ENCODE measurements around the gene ELMO1. TPM values are rescaled to one million over a fixed set of nuclear protein-coding genes. Genes with fewer than 3 reads are reported as not detected.

The ELMO1 gene
- total RNA-seq, 1 donor from 2014 or later, result 60.1 TPM

DNA sequence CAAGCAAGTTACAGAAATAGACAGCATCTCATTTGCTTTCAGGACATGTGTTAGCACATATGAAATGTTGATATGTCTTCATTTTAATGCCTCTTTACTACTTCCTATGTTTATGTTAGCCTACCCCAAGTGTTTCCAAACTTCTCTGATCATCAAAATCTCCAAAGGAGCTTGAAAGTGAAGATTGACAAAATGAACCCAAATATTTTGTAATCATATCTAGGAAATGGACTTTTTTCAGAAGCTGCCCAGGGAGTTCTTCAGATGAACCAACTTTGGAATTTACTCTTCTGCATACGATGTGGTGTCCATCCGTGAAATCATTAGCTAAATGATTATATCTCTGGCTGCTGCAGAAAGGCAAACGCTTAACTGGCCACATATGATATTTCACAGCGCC lies 623.2 kb downstream of the ELMO1 start:
- Histone ChIP-seq H3K27me3 (ENCODE audit: low read depth) (no peaks in the 10 kb centered on the region), H3K36me3 (no peaks in the 10 kb centered on the region), H3K4me3 (no peak overlapping the region), H3K27ac (no peak overlapping the region), H3K9me3 (no peaks in the 10 kb centered on the region), H3K4me1 (no peaks in the 10 kb centered on the region)
- DNase-seq (no peak), ATAC-seq (no peak)
- TF ChIP-seq, protein P1, sequence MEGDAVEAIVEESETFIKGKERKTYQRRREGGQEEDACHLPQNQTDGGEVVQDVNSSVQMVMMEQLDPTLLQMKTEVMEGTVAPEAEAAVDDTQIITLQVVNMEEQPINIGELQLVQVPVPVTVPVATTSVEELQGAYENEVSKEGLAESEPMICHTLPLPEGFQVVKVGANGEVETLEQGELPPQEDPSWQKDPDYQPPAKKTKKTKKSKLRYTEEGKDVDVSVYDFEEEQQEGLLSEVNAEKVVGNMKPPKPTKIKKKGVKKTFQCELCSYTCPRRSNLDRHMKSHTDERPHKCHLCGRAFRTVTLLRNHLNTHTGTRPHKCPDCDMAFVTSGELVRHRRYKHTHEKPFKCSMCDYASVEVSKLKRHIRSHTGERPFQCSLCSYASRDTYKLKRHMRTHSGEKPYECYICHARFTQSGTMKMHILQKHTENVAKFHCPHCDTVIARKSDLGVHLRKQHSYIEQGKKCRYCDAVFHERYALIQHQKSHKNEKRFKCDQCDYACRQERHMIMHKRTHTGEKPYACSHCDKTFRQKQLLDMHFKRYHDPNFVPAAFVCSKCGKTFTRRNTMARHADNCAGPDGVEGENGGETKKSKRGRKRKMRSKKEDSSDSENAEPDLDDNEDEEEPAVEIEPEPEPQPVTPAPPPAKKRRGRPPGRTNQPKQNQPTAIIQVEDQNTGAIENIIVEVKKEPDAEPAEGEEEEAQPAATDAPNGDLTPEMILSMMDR (IDR thresholded peaks at IDR 0.05), result no peak
- intact Hi-C loops (cut with DNase I), result no loop called here

DNA sequence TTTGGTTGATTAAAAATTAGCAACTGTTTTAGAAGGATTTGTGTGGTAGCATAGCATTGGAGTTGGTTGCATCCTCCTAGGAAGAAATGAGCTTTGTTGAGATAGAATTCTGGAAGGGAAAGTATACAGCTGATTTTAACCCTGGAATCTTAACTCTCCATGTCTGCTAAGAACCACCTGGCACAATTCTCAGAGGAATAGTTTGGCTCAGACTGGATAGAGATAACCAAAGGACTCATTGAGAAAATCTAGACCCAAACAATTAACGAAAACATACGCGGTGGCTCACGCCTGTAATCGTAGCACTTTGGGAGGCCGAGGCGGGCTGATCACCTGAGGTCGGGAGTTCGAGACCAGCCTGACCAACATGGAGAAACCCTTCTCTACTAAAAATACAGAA lies 625.3 kb downstream of the ELMO1 start:
- no peaks in the 10 kb centered on the region for H3K9me3 ChIP-seq
- no peaks in the 10 kb centered on the region for H3K36me3 ChIP-seq
- DNase-seq (no peak), ATAC-seq (no peak)
- H3K4me1 ChIP-seq, result no peaks in the 10 kb centered on the region
- TF ChIP-seq, protein P1 (IDR thresholded peaks at IDR 0.05), result no peak
- H3K4me3 ChIP-seq, result no peak overlapping the region
- H3K27me3 ChIP-seq (ENCODE audit: low read depth), result no peaks in the 10 kb centered on the region
- intact Hi-C loops (cut with DNase I), result no loop called here
- no peak overlapping the region for H3K27ac ChIP-seq

DNA sequence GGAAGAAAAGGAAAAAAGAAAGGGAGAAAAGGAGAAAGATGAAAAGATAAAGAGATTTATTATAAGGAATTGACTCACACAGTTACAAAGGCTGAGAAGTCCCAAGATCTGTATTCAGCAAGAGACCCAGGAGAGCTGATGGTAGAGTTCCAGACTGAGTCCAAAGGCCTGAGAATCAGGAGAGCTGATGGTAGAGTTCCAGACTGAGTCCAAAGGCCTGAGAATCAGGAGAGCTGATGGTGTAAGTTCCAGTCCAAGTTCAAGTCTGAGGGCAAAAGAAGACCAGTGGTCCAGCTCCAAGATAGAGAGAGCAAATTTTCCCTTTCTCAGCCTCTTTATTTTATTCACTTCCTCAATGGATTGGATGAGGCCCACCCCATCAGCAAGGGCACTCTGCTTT lies 627.0 kb downstream of the ELMO1 start:
- DNase-seq (no peak), ATAC-seq (no peak)
- Histone ChIP-seq H3K27me3 (ENCODE audit: low read depth) (no peaks in the 10 kb centered on the region), H3K4me3 (no peak overlapping the region), H3K4me1 (no peaks in the 10 kb centered on the region), H3K27ac (no peak overlapping the region), H3K36me3 (no peaks in the 10 kb centered on the region), H3K9me3 (no peaks in the 10 kb centered on the region)
- TF ChIP-seq, protein P1 (IDR thresholded peaks at IDR 0.05), result no peak
- intact Hi-C loops (cut with DNase I), result no loop called here

DNA sequence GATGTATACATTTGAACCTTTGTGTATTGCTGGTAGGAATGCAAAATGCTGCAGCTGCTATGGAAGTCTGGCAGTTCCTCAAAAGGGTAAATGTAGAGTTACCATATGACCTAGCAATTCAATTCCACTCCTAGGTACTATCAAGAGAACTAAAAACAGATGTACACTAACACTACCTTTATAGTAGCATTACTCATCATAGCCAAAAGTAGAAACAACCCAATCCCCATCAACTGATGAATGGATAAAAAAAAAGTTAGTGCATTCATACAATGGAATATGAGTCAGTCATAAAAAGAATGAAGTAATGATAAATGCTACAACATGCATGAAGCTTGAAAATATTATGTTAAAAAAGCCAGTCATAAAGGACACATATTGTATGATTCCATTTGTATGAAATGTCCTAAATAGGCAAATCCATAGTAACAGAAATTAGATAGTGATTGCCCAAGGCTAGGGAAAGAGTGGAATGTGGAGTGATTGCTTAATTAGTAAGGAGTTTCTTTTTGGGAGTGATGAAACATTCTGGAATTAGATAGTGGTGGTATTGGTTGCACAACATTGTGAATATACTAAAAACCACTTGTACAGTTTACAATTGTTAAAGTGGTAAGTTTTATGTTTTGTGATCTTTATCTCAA lies 628.0 kb downstream of the ELMO1 start:
- no peaks in the 10 kb centered on the region for H3K27me3 ChIP-seq (ENCODE audit: low read depth)
- intact Hi-C loops (cut with DNase I), result no loop called here
- no peaks in the 10 kb centered on the region for H3K4me1 ChIP-seq
- no peaks in the 10 kb centered on the region for H3K36me3 ChIP-seq
- DNase-seq, result no peak
- ATAC-seq, result no peak
- H3K9me3 ChIP-seq, result no peaks in the 10 kb centered on the region
- TF ChIP-seq, protein P1 (IDR thresholded peaks at IDR 0.05), result no peak
- H3K27ac ChIP-seq, result no peak overlapping the region
- no peak overlapping the region for H3K4me3 ChIP-seq

DNA sequence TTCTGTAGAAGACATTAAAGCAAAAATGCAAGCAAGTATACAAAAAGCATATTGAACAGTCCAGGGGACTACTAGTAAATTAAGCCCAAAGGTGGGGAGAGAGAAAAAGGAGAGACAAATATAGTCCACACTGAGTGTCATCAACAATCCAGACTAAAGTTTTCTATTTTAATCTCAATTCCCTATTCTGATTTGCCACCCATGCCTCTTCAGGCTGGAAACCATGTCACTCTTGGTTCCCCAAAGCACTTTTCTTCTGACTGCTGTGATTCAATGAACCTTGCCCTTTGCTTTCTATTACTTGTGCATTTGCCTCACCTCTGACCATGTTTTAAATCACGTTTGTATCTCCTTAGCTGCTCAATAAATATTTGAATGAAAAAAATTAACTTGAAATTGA lies 629.0 kb downstream of the ELMO1 start:
- intact Hi-C loops (cut with DNase I), result no loop called here
- no peaks in the 10 kb centered on the region for H3K27me3 ChIP-seq (ENCODE audit: low read depth)
- DNase-seq (no peak), ATAC-seq (no peak)
- no peak overlapping the region for H3K27ac ChIP-seq
- TF ChIP-seq, protein P1 (IDR thresholded peaks at IDR 0.05), result no peak
- H3K4me3 ChIP-seq, result no peak overlapping the region
- no peaks in the 10 kb centered on the region for H3K9me3 ChIP-seq
- no peaks in the 10 kb centered on the region for H3K4me1 ChIP-seq
- H3K36me3 ChIP-seq, result no peaks in the 10 kb centered on the region

Measured in lower lobe of right lung (tissue), 2 donors.